Astrocyte of the cerebellum (primary cell): ENCODE data around the gene ARHGEF11.

ENCODE experiments used
- DNase-seq: peaks from one replicate; pipeline ENCODE4 v3.0.0-alpha.2; 2011; ENCODE audit warnings: low read depth
- H3K4me3 ChIP-seq: 2 replicates; pipeline ENCODE4 v1.5.1; 2011; ENCODE audit warnings: mild to moderate bottlenecking, low read depth, low read length, moderate library complexity
- in situ Hi-C: cut with HindIII; loops from 2 replicates; pipeline ENCODE4 v1.10.0; 2017; ENCODE audit warnings: low sequenced_read_pairs
- TF ChIP-seq, protein P1 (sequence below): IDR thresholded peaks from 2 replicates; pipeline ENCODE4 v1.5.1; 2012; ENCODE audit warnings: low read length, low read depth, moderate library complexity, mild to moderate bottlenecking; ENCODE audit errors: missing control alignments

The ARHGEF11 gene

DNA sequence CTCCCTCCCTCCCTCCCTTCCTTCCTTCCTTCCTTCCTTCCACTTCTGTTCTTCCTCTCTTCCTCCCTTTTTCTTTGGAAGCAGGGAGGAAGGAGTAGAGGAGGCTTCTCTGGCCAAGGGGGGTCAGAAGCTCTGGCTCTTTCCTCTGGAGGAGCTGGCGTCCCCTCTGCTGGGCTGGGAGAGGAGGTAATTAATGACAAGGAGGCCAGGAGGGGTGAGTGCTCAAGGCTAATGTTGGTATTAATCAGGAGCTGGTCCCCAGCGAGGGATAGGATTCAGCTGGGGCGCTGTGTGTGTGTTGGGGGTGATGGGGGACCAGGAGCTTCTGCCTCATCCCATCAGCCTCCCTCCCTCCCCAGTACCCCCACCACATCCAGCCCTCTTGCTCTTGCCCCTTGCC lies 158.2 kb downstream of the ARHGEF11 start:
- in situ Hi-C loops, result loop anchor here (5.0 kb wide), 1 partner anchor 60 kb away; no protein-coding TSS in a partner anchor
- DNase-seq, result no peak

DNA sequence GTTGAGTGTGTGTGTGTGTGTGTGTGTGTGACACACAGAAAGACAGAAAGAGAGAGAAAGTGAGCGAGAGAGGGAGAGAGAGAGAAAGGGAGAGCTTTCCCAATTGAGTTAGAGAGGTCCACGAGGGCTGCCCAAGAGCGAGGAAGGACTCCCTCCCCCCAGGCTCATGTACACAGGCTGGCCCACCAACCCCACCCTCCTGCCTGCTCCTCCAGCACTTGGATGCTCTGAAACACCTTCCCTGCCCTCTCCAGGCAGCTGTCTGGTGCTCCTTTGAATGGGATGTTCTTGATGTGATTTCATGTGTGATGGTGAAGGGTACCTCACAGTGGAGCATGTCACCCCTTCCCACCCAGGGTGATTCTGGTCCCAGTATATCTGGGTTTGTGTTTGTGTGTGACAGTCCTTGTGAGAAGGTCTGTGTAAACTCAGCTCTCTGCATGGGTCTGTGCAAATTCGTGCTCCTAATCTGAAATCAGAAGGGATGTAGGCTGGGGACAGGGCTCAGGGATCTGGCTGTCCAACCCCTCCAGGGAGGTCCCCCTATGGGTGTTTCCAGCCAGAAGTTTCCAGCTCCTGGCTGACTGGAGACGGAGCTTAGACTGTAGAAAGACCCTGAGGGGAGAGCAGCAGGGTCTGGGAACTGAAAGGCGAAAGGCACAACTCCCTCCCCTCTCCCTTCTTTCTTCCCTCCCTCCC lies 158.8 kb downstream of the ARHGEF11 start:
- TF ChIP-seq, protein P1, sequence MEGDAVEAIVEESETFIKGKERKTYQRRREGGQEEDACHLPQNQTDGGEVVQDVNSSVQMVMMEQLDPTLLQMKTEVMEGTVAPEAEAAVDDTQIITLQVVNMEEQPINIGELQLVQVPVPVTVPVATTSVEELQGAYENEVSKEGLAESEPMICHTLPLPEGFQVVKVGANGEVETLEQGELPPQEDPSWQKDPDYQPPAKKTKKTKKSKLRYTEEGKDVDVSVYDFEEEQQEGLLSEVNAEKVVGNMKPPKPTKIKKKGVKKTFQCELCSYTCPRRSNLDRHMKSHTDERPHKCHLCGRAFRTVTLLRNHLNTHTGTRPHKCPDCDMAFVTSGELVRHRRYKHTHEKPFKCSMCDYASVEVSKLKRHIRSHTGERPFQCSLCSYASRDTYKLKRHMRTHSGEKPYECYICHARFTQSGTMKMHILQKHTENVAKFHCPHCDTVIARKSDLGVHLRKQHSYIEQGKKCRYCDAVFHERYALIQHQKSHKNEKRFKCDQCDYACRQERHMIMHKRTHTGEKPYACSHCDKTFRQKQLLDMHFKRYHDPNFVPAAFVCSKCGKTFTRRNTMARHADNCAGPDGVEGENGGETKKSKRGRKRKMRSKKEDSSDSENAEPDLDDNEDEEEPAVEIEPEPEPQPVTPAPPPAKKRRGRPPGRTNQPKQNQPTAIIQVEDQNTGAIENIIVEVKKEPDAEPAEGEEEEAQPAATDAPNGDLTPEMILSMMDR, result no peak
- DNase-seq, result no peak
- in situ Hi-C loops, result loop anchor here (5.0 kb wide), 1 partner anchor 61 kb away; no protein-coding TSS in a partner anchor
- H3K4me3 ChIP-seq, result no peak overlapping the region

More for the DNA sequence above, 158.2 kb downstream of the ARHGEF11 start:
- no peak overlapping the region for H3K4me3 ChIP-seq
- TF ChIP-seq, protein P1, result no peak

DNA sequence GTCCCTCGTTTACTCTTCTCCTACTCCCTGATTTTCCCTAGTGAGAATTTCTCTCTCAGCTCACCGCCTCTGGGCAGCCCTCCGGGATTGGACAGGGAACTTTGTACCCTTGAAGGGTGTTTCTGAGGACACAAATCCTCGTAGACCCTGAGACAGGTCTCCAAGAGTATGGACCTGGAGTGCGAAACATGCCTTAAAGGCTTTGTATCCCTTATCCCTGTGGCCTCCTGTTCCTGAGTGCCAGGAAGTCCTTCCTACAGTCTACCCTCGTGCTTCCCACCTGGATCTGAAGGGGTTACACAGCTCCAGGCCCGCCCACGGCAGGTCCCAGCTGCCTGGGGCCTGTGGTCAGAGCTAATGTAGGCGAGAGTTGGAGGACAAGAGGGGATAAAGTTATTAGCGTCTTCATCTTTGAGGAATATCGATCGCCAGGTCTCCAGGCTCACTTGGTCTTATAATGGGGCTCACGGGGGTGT lies 159.6 kb downstream of the ARHGEF11 start:
- in situ Hi-C loops, result loop anchor here (5.0 kb wide), 1 partner anchor 61 kb away; no protein-coding TSS in a partner anchor
- no peak overlapping the region for H3K4me3 ChIP-seq
- TF ChIP-seq, protein P1, result no peak
- no peak for DNase-seq

DNA sequence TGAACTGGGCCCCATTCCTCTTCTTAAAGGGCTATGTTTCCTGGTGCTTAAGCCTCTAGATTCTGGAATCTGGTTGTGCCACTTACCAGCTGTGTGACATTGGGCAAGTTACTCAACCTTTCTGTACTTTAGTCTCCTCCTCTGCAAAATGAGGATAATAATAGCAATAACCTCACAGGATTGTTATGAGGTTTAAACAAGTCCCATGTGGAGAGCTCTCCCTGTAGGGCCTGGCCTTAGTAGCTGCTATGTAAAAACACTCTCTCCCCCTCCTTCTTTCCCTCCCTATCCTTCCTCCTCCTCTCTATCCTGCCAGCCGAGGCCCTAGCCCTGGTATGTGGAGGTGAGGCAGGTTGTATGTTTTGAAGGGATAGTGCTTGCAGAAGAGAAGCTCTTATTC lies 160.2 kb downstream of the ARHGEF11 start:
- in situ Hi-C loops, result loop anchor here (5.0 kb wide), 1 partner anchor 62 kb away; no protein-coding TSS in a partner anchor
- TF ChIP-seq, protein P1, result no peak
- no peak for DNase-seq
- H3K4me3 ChIP-seq, result no peak overlapping the region
